Smooth muscle cell (in vitro differentiated cells): Measurements from ENCODE around the gene SLC16A9. TPM values are rescaled to one million over a fixed set of nuclear protein-coding genes. Genes with fewer than 3 reads are reported as not detected.

Experiments used
- DNase-seq: peaks from one replicate; lab custom pipeline; 2025; ENCODE audit not compliant: unreplicated experiment; lab: John Stamatoyannopoulos, UW
- H2AFZ ChIP-seq: fragments of 200-600 bp; sonication (generic); 2 replicates; pipeline ENCODE4 v1.6.0; 2016; ENCODE audit warnings: antibody characterized with exemption, low read depth, mild to moderate bottlenecking
- H3F3A ChIP-seq: fragments of 200-600 bp; sonication (generic); 2 replicates; pipeline ENCODE4 v1.6.0; 2017; ENCODE audit warnings: antibody characterized with exemption, low read depth
- H3K27ac ChIP-seq: fragments of 200-600 bp; sonication (generic); 2 replicates; pipeline ENCODE4 v1.5.1; 2016; ENCODE audit warnings: low read depth, mild to moderate bottlenecking
- H3K27me3 ChIP-seq: fragments of 200-600 bp; sonication (generic); 2 replicates; pipeline ENCODE4 v1.6.1; 2016; ENCODE audit warnings: low read depth, mild to moderate bottlenecking
- H3K36me3 ChIP-seq: fragments of 200-600 bp; sonication (generic); 2 replicates; pipeline ENCODE4 v1.5.1; 2016; ENCODE audit warnings: low read depth
- H3K4me1 ChIP-seq: fragments of 200-600 bp; sonication (generic); 2 replicates; pipeline ENCODE4 v1.5.1; 2016; ENCODE audit warnings: low read depth
- H3K4me2 ChIP-seq: fragments of 200-600 bp; sonication (generic); 2 replicates; pipeline ENCODE4 v1.6.0; 2016; ENCODE audit warnings: mild to moderate bottlenecking
- H3K4me3 ChIP-seq: fragments of 200-600 bp; sonication (generic); 2 replicates; pipeline ENCODE4 v1.5.1; 2016; ENCODE audit warnings: mild to moderate bottlenecking
- H3K79me2 ChIP-seq: fragments of 200-600 bp; sonication (generic); 2 replicates; pipeline ENCODE4 v1.6.0; 2016; ENCODE audit warnings: low read depth, mild to moderate bottlenecking
- H3K9ac ChIP-seq: fragments of 200-600 bp; sonication (generic); 2 replicates; pipeline ENCODE4 v1.6.0; 2016; ENCODE audit warnings: low read depth
- H3K9me3 ChIP-seq: fragments of 200-600 bp; sonication (generic); replicated peaks from 2 replicates; pipeline ENCODE4 v1.5.1; 2016; ENCODE audit warnings: low read depth
- H4K20me1 ChIP-seq: fragments of 200-600 bp; sonication (generic); 2 replicates; pipeline ENCODE4 v1.6.0; 2016; ENCODE audit warnings: low read depth
- CTCF ChIP-seq: fragments of 200-600 bp; sonication (generic); IDR thresholded peaks from 2 replicates; pipeline ENCODE4 v1.5.1; 2017; ENCODE audit warnings: borderline replicate concordance, mild to moderate bottlenecking, antibody characterized with exemption; ENCODE audit not compliant: insufficient read depth, poor library complexity, severe bottlenecking
- WGBS: methylation state at CpG from one replicate; pipeline ENCODE4 v1.1.7; 2016; ENCODE audit warnings: low lambda C conversion rate; 5-methylcytosine and 5-hydroxymethylcytosine counted together
- polyA plus RNA-seq: library from polyadenylated mRNA; unstranded; fragments of >200 nt; fragmentation: Nextera tagmentation; extraction: Ambion mirVana; gene quantifications from 2 replicates; pipeline ENCODE4 v1.2.1, GENCODE V29; 2016
- total RNA-seq: library from RNA; depleted of rRNA; stranded (reverse); fragments of >200 nt; gene quantifications from 2 replicates; pipeline ENCODE4 v1.2.3, GENCODE V29; 2014

SLC16A9 gene
- total and polyA plus RNA-seq, 2 experiments from 2014 or later = 0.90 to 2.1 TPM

DNA sequence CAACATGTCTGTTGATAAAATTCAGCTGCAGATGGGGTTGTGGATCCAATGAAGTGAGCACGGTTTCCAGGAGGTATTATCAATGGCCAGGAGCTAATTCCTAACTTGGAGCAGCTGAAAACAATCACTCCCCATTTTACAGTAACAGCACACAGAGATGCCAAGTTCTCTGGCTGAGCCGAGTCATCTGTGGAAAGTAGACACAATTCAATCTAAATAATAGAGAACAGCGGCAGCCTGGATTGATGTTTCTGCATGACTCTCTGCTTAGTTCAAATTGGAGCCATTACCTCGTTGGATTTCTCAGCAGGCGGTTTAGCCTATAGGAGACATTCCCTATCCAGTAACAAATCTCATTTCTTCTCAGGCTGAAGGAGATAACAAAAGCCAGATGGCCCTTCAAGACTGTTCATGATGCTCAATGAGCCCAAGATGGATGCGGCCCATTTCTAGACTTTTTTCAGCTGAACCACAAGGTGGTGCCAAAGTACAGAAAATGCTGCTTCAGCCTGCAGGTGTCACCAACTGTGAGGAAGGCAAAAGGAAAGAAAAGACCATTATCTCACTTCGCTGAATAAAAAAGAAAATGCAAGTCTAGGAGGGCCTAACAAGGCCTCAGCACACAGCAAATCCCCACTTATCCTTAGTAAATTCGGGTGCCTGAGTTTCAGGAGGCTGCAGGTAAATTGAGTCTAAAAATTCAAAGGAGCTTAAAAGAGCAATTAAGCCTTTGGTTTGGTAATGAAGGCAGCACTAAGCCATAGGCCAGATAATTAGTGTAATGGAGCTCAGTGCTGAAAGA lies 83.7 kb downstream of the SLC16A9 start:
- WGBS = 28% methylated on average over 8 of the region's 8 CpGs
- H4K20me1 ChIP-seq = no peaks in the 10 kb centered on the region
- no peaks in the 10 kb centered on the region for H3K79me2 ChIP-seq
- no peak overlapping the region for H2AFZ ChIP-seq
- no peak overlapping the region for H3K27ac ChIP-seq
- H3K27me3 ChIP-seq = no peaks in the 10 kb centered on the region
- no peaks in the 10 kb centered on the region for H3K36me3 ChIP-seq
- H3F3A ChIP-seq = no peaks in the 10 kb centered on the region
- H3K9me3 ChIP-seq = no peaks in the 10 kb centered on the region
- no peak for DNase-seq
- H3K4me1 ChIP-seq = peaks cover 6% of the 10 kb centered on the region
- TF ChIP-seq CTCF = peak; percentile 83
- no peak overlapping the region for H3K4me3 ChIP-seq
- no peak overlapping the region for H3K9ac ChIP-seq
- no peak overlapping the region for H3K4me2 ChIP-seq

- H3K4me3 ChIP-seq = no peak overlapping the region
- 91% methylated on average over 8 of the region's 8 CpGs for WGBS
- H3K79me2 ChIP-seq = no peaks in the 10 kb centered on the region
- TF ChIP-seq CTCF = no peak
- no peaks in the 10 kb centered on the region for H3K9me3 ChIP-seq
- no peaks in the 10 kb centered on the region for H3K27me3 ChIP-seq
- no peak for DNase-seq
- no peak overlapping the region for H2AFZ ChIP-seq
- no peak overlapping the region for H3K27ac ChIP-seq
- no peaks in the 10 kb centered on the region for H4K20me1 ChIP-seq
- no peaks in the 10 kb centered on the region for H3K36me3 ChIP-seq
- H3K4me2 ChIP-seq = no peak overlapping the region
- peaks cover 6% of the 10 kb centered on the region for H3K4me1 ChIP-seq
- no peak overlapping the region for H3K9ac ChIP-seq
- H3F3A ChIP-seq = no peaks in the 10 kb centered on the region
Measured at GRCh38 chr10:59624951-59625350, 84.7 kb downstream of the SLC16A9 start.

GRCh38 chr10:59624136-59624535 lies 85.5 kb downstream of the SLC16A9 start:
- 86% methylated on average over 3 of the region's 3 CpGs for whole genome bisulfite sequencing

More at GRCh38 chr10:59624136-59624535, 85.5 kb downstream of the SLC16A9 start:
- H3K27ac ChIP-seq = no peak overlapping the region
- TF ChIP-seq CTCF = no peak
- no peaks in the 10 kb centered on the region for H3K9me3 ChIP-seq
- no peak for DNase-seq
- H3F3A ChIP-seq = no peaks in the 10 kb centered on the region
- H3K4me2 ChIP-seq = no peak overlapping the region
- no peaks in the 10 kb centered on the region for H4K20me1 ChIP-seq
- no peak overlapping the region for H3K4me3 ChIP-seq
- H3K36me3 ChIP-seq = no peaks in the 10 kb centered on the region
- H3K27me3 ChIP-seq = no peaks in the 10 kb centered on the region
- H3K79me2 ChIP-seq = no peaks in the 10 kb centered on the region
- peaks cover 6% of the 10 kb centered on the region for H3K4me1 ChIP-seq
- no peak overlapping the region for H3K9ac ChIP-seq
- H2AFZ ChIP-seq = no peak overlapping the region
